GM15510 (cell line): ENCODE measurements around the gene ECI2.

Experiments
- POLR2A ChIP-seq: IDR thresholded peaks from 3 replicates; pipeline ENCODE4 v1.6.1; 2011; ENCODE audit warnings: borderline replicate concordance; ENCODE audit not compliant: insufficient read length; ENCODE audit errors: extremely low read depth

The ECI2 gene, protein sequence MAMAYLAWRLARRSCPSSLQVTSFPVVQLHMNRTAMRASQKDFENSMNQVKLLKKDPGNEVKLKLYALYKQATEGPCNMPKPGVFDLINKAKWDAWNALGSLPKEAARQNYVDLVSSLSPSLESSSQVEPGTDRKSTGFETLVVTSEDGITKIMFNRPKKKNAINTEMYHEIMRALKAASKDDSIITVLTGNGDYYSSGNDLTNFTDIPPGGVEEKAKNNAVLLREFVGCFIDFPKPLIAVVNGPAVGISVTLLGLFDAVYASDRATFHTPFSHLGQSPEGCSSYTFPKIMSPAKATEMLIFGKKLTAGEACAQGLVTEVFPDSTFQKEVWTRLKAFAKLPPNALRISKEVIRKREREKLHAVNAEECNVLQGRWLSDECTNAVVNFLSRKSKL

DNA sequence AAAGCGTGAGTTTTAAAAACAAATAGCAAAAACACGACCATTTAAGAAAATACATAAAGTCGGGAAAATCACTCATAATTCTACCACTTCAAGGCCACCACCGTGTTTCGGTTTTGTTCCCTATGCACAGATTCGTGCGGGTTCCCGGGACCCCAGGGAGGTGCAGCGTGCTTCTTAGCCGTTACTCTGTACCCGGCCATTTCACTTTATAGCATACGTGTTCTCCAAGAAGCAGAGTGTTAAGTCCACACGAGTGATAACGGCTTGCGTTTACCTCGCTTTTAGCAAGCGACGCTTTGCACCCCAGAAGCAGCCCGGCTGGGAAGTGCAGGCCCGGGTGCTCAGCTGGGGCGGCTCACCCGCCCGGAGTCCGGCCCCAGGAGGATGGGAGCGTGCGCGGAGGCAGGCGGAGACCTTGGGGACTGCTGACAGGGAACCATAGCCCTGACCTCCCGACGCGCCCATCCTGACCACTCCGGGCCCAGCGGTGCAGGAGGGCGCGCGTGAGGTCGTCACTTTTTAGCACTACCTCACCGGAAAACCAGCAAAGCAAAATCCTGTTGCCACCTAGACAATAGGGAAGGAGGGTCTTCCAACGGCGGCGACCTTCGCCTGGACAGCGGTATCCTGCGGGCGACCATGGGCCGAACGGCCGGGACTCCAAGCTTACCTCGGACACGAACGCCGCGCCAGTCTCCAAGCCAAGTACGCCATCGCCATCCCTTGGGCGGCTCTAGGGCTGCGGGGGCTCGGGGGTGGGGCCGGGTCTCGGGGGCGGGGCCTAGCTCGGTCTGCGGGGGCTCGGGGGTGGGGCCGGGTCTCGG lies at the start of gene ECI2:
ECI2 (minus strand) TSS at position 735 of the 824 bp plus-strand sequence; CDS start at position 720, 15 bp downstream.
- peak; percentile 62 for TF ChIP-seq POLR2A

DNA sequence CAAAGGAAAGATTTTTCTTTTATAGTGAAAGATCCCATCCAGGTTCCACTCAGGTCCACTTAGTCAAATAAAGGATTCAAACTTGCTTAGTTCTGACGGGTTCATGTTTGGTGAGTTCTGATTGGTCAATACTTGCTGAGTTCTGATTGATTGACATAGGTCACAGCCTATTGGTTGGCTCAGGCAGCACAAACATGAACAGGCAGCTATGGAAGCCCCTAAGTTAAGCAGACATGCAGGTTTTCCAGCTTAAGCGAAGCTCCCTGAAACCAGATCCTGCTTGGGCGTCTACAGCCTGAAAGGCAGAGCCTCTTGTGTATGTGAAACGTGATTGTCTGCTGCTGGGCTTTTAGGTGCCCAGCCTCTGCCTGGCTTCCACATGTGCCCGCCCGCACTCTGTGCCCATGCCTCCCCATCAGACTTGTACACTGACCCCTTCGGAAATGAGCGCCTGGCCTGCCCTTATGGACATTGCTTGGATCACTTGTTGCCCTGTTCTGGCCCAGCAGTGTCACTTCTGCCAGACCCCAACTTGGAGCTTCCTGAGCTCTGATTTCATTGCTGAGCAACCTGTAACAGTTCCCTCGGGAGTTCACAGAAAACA lies 45.4 kb upstream of the ECI2 start:
- TF ChIP-seq POLR2A, result no peak

DNA sequence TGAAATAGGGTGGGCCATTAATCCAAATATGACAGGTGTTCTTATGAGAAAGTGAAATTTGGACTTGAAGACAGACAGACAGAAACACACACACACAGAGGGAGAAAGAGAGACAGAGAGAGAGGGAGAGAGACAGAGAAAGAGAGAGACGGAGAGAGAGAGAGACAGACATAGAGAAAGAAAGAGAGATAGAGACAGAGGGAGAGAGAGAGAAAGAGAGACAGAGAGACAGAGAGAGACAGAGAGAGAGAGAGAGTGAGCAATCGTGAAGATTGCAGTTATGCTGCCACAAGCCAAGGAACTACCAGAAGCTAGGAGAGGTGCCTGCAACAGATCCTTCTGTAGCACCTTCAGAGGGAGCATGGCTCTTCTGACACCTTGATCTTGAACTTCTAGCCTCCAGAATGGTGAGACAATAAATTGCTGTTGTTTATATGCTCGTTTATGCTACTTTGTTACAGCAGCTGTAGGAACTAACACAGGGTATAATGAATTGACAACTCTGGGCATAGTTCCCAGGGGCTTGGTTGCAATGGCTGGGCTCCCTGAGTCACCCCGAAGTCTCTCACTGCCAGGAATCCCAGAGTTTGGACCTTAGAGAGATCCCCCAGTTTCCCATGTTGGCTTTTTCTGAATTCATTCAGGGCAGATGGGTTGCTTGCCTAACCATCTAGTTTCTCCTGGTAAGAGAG lies 44.7 kb upstream of the ECI2 start:
- TF ChIP-seq POLR2A, result no peak

DNA sequence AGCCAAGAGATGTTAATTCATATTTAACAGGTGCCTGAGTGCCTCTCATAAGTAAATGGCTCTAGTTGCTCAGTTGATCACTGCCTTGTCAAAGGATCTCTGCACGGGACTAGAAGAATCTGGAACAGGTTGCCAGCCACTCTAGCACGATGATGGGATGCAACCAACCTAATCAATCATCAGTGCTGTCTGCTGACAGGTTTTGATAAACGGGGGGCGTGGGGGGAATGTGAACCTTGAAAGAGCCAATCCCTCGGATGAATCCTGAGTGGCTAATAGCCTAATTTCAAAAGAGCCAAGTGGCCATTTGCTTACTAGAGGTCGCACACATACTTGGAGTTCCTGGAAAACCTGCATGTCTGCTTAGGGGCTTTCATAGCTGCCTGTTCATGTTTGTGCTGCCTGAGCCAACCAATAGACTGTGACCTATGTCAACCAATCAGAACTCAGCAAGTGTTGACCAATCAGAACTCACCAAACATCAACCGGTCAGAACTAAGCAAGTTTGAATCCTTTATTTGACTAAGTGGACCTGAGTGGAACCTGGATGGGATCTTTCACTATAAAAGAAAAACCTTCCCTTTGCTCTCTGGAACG lies 43.5 kb upstream of the ECI2 start:
- TF ChIP-seq POLR2A, result no peak

DNA sequence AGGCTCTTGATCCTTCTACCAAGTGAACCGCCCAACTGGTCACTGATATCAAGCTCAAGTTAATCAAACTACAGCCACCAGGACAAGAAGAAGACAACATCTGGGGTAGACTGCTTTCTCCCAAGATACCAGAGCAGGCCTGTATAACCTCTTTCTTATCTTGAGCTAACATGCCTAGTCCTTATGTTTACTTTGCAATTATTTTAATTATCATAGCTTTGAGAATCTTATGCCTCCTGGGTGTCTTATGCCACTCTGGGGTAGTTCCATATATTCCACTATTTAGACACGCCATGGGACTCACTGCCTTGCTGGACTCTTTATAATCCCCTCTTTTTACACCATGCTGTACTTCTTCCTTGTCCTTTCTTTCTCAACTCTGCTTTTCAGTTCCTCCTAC lies 41.5 kb upstream of the ECI2 start:
- TF ChIP-seq POLR2A, result no peak

DNA sequence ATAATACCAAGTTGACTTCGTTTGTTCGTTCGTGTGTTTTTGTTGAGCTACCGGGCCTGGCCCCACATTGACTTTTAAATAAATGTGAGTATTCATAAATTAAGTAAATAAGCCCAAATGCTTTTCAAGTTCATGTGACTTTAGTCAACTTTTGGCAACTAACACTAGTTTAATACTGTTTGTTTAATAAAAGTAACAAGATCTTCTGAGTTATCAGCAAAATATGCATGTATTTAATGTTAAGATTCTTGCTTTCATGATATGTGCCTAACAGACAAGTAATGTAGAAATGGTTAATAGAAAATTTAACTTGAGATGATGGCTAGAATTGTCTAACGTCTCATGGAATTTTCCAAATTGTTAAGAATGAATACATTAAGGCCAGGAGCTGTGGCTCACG lies 38.7 kb upstream of the ECI2 start:
- TF ChIP-seq POLR2A, result no peak

DNA sequence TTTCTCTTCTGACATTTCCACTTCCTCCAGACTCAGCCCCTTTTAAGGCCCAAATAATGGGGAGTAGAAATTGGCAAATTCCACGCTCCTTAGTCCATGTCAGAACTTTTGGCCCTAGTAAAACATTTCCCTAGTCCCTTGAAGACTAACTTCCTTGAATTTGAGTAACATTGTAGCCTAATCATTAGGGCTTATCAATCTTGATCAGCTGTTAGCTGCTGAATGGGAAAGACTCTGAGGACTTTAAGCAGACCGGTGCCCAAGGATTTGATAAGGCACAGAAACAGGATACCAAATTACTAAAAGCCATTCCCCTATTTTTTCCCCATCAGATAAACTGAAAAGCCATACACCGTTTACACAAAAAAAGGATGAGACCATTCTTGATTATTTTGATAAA lies 37.0 kb upstream of the ECI2 start:
- no peak for TF ChIP-seq POLR2A

DNA sequence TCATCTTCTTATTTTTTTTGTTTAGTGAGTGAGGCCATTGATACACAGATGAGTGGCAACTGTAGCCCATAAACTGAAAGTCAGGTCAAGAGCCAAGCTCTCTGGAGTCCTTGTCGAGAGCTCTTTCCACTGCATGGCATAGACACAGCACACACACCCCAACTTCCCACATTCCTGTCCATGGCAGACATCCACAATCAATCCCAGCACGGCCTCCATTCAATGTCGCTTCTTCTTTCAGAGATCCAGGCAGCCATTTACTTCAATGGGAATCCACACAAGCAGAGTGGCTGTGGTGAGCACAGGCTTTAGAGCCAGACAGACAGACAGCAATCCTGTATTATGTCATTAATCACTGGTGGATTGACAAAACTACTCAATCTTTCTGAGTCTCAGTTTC lies 34.9 kb upstream of the ECI2 start:
- no peak for TF ChIP-seq POLR2A

DNA sequence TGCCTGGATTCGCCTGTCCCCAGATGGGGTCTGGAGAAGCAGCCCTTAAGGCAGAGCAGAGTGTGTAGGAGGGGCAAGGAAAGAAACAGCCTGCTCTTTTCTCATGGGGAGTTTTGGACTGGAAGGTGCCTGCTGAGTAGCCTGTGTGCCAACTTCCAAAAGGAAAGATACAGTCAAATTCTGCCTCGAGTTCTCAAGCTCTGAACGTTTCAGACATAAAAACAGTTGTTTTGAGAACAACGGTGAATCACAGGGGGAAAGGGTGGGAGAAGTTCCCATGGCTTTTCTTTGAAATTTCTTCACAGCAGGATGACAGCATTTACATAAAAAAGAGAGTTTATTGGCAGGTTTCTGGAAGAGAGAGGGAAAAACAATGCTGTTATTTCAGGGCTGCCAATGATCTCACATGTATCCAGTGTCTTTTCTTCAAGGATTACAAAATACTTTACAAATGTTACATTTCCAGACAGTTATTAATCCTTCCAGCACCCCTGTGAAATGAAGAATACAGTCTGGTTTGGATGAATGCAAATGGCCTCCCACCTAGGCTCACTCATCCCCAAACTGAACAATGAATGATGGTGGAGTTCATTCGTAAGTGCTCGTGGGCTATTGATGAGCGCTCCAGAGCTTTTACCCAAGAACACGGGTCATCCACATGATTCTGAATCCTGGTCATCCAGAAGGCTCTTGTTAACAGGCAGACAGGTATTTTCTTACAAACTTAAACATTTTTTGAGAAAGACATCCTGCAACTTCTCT lies 33.8 kb upstream of the ECI2 start:
- TF ChIP-seq POLR2A, result no peak

DNA sequence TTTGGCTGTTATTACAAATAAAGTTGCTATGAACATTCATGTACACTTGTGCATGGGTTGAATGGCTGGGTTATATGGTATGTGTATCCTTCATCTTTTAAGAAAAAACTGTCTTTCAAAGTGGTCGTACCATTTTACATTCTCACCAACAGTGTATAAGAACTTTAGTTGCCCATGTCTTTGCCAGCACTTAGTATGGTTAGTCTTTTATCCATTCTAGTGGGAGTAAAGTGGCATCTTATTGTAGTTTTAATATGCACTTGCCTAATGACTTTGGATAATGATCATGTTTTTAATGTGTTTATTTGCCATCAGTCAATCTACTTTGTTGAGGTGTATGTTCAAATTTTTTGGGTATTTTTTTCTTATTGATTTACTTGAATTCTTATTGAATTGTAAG lies 32.5 kb upstream of the ECI2 start:
- TF ChIP-seq POLR2A, result no peak

DNA sequence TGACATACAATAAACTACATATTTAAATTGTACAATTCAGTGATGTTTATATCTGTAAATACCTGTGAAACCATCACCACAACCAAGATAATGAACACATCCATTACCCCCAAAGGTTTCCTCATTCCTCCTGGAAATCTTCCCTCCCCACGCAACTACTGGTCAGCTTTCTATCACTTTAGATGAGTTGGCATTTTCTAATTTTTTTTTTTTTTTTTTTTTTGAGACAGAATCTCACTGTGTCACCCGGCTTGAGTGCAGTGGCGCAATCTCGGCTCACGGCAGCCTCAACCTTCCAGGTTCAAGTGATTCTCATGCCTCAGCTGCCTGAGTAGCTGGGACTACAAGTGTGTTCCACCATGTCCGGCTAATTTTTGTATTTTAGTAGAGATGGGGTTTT lies 31.7 kb upstream of the ECI2 start:
- TF ChIP-seq POLR2A, result no peak

DNA sequence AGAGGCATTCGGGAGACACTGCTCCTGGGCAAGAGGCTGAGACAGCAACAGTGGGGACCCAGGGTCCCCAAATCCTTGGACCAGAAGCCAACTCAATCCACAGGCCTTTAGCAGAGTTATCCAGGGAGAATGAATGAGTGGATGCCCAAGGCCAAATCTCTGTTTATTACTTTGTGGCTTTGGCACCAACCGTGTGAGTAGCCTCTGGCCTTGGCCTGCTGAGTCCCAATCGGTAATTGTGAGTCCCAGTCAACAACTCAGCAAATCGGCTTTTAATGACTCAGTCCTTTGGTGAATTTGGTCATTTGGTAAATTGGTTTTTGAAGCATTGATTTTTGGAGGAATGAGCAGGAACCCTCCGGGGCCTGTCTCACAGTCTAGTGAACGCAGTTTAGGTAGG lies 29.1 kb upstream of the ECI2 start:
- TF ChIP-seq POLR2A, result no peak

DNA sequence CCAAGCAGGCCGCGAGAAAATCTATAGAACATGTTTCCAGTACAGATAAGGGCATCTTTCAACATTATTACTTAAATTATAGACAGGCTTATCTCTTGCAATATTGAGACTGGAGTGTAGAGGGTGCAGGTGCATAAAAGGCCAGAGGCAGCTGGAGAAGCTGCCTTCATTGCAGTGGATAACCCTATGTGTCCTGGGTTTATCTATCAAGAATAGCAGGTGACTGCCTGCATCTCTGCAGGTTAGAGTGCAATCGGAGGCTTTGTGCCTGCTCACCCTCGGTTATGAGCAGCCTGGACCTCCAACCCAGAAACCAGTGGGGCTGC lies 28.7 kb upstream of the ECI2 start:
- TF ChIP-seq POLR2A, result no peak

DNA sequence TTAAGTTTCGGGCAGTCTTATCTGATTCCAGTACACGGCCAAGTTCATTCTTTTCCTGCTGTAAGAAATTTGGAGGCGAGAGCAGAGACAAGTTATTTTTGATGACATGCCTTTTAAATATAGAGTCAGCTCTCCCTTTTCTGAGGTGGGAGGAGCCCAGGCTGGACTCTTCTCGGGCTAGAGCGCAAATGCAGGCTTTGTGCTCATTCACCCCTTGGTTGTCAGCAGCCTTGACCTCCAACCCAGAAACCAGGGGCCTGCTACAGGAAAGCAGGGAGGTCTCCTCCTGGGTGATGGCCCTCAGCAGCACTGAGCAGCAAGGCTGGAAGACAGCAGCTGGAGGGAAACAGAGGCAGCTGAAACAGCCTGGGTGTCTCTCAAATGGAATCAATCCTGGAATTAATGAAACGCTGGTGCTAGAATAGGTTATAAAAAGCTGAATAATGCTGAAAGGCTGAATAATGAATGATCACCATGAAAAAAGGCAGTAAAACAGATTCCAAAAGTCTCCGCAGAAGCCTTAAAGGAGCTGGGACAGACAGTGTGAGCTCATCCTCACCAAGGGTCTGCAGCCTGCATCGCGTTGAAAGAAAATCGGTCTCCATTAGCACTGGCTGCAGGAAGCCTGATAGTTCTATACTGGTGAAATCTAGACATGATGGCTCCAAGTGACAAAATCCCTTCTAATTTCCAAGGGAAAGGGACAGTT lies 28.2 kb upstream of the ECI2 start:
- no peak for TF ChIP-seq POLR2A

DNA sequence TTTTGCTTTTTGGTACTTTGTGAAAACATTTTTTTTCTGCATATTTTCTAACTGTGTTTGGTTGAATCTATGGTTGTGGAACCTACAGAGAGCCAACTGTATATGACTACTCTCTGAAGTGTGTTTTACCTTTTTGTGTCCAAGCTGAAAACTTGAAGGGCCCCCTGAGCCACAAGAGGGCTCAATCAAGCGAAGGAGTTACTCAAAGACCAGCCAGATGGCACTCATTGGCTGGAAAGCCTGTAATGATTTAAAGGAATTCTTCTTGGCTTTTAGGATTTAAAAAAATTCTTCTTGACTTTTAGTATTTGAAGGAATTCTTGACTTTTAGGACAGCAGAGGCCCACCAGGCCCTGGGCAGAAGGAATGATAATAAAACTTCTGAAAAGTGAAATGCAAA lies 27.0 kb upstream of the ECI2 start:
- TF ChIP-seq POLR2A, result no peak
